Suprapubic skin (tissue), 4 donors: ENCODE results near the gene ATXN10. TPM values are rescaled to one million over a fixed set of nuclear protein-coding genes. Genes with fewer than 3 reads are reported as not detected.

Experiments
- DNase-seq, 2 donors: peaks; one replicate each; pipeline ENCODE4 v3.0.0-alpha.2; 2019; ENCODE audit warnings: low spot score in 2 of 2
- H3K27ac ChIP-seq: fragments of 200-600 bp; sonication (generic); one replicate; pipeline ENCODE4 v1.5.1; 2019
- H3K27me3 ChIP-seq: fragments of 200-600 bp; sonication (generic); one replicate; pipeline ENCODE4 v1.5.1; 2019
- H3K36me3 ChIP-seq: fragments of 200-600 bp; sonication (generic); one replicate; pipeline ENCODE4 v1.5.1; 2019
- H3K4me1 ChIP-seq: fragments of 200-600 bp; sonication (generic); one replicate; pipeline ENCODE4 v1.5.1; 2019
- H3K4me3 ChIP-seq: fragments of 200-600 bp; sonication (generic); one replicate; pipeline ENCODE4 v1.5.1; 2019; ENCODE audit warnings: mild to moderate bottlenecking
- H3K9me3 ChIP-seq: fragments of 200-600 bp; sonication (generic); one replicate; pipeline ENCODE4 v1.5.1; 2019
- EP300 ChIP-seq: sonication (generic); formaldehyde crosslinking; IDR thresholded peaks from one replicate; pipeline ENCODE4 v1.6.1; 2017; ENCODE audit warnings: antibody characterized with exemption
- POLR2A ChIP-seq, 2 donors: fragments of 450-650 bp; IDR thresholded peaks; one replicate each; pipeline ENCODE4 v1.6.1; 2017; ENCODE audit warnings: antibody characterized with exemption in 2 of 2, mild to moderate bottlenecking in 2 of 2, moderate library complexity in 2 of 2
- POLR2AphosphoS5 ChIP-seq, 3 donors: sonication (generic); formaldehyde crosslinking; IDR thresholded peaks; one replicate each; pipeline ENCODE4 v1.6.1; 2017; ENCODE audit warnings: antibody characterized with exemption in 3 of 3
- WGBS: methylation state at CpG from one replicate; pipeline ENCODE4 v1.1.5; 2018; 5-methylcytosine and 5-hydroxymethylcytosine counted together
- total RNA-seq, 4 donors: library from RNA; depleted of rRNA; stranded (reverse); fragments of >200 nt; gene quantifications; one replicate each; pipeline ENCODE4 v1.1.0, GENCODE V29; 2016
- TF ChIP-seq, protein P1 (sequence below), 2 donors: fragments of 200-600 bp in 1 of 2; fragments of 450-650 bp in 1 of 2; sonication (generic) in 1 of 2; IDR thresholded peaks; one replicate each; pipeline ENCODE4 v1.5.1; 2016 to 2019; ENCODE audit warnings: antibody characterized with exemption in 2 of 2, mild to moderate bottlenecking in 1 of 2, moderate library complexity in 1 of 2

ATXN10 gene
- total RNA-seq, 4 donors from 2014 or later: 63.2 to 79.0 (median 68.8) TPM

DNA sequence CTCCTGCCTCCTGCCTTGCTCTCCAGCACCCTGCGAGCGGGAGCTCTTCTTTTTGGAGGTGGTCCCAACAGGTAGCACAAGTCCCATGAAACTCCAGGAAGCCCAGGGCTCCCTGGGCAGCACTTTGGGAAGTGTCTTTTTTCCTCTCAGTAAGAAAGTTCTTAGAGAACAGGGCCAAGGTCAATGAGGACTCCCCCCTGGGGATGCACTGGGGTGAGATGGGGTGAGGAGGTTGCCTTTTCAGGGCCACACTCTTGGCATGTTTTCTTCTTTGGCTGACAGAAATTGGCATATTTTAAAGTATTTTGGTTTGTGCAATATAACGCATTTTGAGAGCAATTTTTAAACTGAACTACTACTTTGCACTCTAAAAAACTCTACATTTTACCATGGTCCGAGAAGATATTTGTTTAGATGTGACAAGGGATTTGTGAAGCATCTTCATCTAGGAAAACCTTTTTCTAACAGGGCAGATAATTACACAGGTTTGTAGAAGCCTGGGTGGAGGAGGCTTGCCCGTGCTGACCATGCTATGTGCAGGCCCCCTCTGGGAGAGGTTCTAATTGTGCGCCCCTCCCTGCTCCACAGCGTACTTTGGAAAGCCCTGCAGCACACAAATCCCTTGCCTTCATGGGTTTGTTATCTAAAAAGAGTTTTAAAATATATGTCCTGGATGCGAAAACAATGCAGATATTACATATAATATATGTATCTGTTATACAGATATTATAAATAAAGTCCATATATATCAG is 165.0 kb downstream of the ATXN10 start:
- Histone ChIP-seq H3K27me3 (no peaks in the 10 kb centered on the region), H3K9me3 (no peaks in the 10 kb centered on the region), H3K36me3 (peaks cover 10% of the 10 kb centered on the region), H3K4me3 (no peak overlapping the region), H3K4me1 (peaks cover 21% of the 10 kb centered on the region), H3K27ac (no peak overlapping the region)
- DNase-seq: no peak
- TF ChIP-seq POLR2AphosphoS5 (IDR thresholded peaks at IDR 0.05) (no peak), POLR2A (IDR thresholded peaks at IDR 0.05) (no peak), EP300 (no peak)
- TF ChIP-seq, protein P1, sequence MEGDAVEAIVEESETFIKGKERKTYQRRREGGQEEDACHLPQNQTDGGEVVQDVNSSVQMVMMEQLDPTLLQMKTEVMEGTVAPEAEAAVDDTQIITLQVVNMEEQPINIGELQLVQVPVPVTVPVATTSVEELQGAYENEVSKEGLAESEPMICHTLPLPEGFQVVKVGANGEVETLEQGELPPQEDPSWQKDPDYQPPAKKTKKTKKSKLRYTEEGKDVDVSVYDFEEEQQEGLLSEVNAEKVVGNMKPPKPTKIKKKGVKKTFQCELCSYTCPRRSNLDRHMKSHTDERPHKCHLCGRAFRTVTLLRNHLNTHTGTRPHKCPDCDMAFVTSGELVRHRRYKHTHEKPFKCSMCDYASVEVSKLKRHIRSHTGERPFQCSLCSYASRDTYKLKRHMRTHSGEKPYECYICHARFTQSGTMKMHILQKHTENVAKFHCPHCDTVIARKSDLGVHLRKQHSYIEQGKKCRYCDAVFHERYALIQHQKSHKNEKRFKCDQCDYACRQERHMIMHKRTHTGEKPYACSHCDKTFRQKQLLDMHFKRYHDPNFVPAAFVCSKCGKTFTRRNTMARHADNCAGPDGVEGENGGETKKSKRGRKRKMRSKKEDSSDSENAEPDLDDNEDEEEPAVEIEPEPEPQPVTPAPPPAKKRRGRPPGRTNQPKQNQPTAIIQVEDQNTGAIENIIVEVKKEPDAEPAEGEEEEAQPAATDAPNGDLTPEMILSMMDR (IDR thresholded peaks at IDR 0.05): no peak
- 87% methylated on average over 8 of the region's 8 CpGs for WGBS

GRCh38 chr22:45837508-45837907 is 165.9 kb downstream of the ATXN10 start:
- H3K4me1 ChIP-seq: peaks cover 12% of the 10 kb centered on the region
- H3K9me3 ChIP-seq: no peaks in the 10 kb centered on the region
- H3K36me3 ChIP-seq: peaks cover 13% of the 10 kb centered on the region
- H3K4me3 ChIP-seq: no peak overlapping the region
- no peak for DNase-seq
- 93% methylated on average over 7 of the region's 7 CpGs for WGBS
- H3K27me3 ChIP-seq: no peaks in the 10 kb centered on the region
- TF ChIP-seq, protein P1 (IDR thresholded peaks at IDR 0.05): no peak
- TF ChIP-seq POLR2AphosphoS5 (IDR thresholded peaks at IDR 0.05) (no peak), EP300 (no peak), POLR2A (IDR thresholded peaks at IDR 0.05) (no peak)
- H3K27ac ChIP-seq: no peak overlapping the region

DNA sequence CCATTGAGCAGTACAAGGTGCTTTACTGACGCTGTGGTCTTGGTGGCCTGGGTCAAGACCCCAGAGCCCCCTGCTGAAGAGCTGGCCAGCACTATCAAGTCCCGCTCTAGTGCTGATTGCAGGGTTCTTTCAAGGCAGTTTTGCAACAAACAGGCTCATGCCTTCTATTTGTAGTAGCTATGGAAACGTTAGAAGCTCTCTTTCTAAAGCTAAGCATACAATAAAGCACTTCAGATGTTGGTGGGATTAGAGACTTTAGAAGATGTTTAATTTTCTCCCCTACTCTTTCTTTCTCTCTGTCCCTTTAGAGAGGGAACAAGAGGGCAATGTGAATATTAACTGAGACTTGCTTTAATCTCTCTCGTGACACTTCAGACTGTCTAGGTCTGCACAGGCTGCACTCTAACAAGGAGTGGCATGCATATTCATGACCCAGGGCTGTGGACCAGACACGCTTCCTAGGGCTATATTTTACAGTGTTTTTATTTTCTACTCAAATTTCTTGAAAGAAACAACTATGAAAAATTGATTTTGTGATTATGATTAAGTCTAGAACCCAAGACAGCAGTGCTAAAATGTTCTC is 166.8 kb downstream of the ATXN10 start:
- no peak for TF ChIP-seq POLR2A (IDR thresholded peaks at IDR 0.05)
- no peak for TF ChIP-seq POLR2AphosphoS5 (IDR thresholded peaks at IDR 0.05)
- no peak for TF ChIP-seq EP300
- TF ChIP-seq, protein P1 (IDR thresholded peaks at IDR 0.05): no peak
- H3K27ac ChIP-seq: no peak overlapping the region
- H3K27me3 ChIP-seq: no peaks in the 10 kb centered on the region
- peaks cover 18% of the 10 kb centered on the region for H3K36me3 ChIP-seq
- DNase-seq: no peak
- H3K4me3 ChIP-seq: no peak overlapping the region
- WGBS: 80% methylated on average over 5 of the region's 5 CpGs
- H3K9me3 ChIP-seq: no peaks in the 10 kb centered on the region
- H3K4me1 ChIP-seq: peaks cover 4% of the 10 kb centered on the region

GRCh38 chr22:45840483-45840882 is 168.8 kb downstream of the ATXN10 start:
- Histone ChIP-seq H3K4me1 (no peaks in the 10 kb centered on the region), H3K27ac (no peak overlapping the region), H3K36me3 (peaks cover 25% of the 10 kb centered on the region), H3K9me3 (no peaks in the 10 kb centered on the region), H3K27me3 (no peaks in the 10 kb centered on the region), H3K4me3 (no peak overlapping the region)
- no peak for TF ChIP-seq POLR2A (IDR thresholded peaks at IDR 0.05)
- no peak for TF ChIP-seq EP300
- no peak for TF ChIP-seq POLR2AphosphoS5 (IDR thresholded peaks at IDR 0.05)
- TF ChIP-seq, protein P1 (IDR thresholded peaks at IDR 0.05): no peak
- WGBS: 73% methylated on average over 8 of the region's 8 CpGs
- DNase-seq: no peak

DNA sequence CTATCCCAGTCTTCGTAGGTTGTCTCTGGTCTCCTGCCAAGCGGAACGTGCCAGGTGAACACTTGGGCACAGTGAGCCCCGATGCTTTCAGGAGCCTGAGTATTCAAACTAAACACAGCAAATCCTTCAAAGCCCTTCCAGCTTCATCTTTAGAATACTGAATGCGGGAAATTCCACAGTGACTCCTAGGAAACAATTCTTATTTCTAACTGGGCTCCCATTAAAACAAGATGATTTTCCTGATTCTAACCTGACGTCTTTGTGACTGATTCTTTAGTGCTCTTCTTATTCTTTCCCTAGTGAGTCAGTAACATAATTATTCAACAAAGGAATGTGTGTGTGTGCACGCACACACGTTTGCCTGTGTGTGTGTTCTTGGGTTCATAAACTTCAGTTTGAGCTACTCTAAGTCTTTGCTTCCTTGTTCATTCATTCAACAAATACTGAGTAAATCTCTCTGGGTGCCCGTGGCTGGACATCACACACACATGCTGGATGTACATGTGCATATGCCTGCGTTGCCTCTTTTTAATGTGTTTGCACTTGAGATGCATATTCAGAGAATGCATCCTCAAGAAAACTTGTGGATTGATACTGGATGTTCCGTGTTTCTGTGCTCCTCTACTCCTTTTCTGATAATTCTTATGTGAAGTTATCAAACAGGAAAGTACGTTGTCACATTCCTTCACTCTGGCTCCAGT is 170.8 kb downstream of the ATXN10 start:
- TF ChIP-seq POLR2AphosphoS5 (IDR thresholded peaks at IDR 0.05): no peak
- no peak for TF ChIP-seq POLR2A (IDR thresholded peaks at IDR 0.05)
- TF ChIP-seq, protein P1 (IDR thresholded peaks at IDR 0.05): no peak
- TF ChIP-seq EP300: no peak
- no peak overlapping the region for H3K27ac ChIP-seq
- WGBS: 91% methylated on average over 12 of the region's 12 CpGs

More for the DNA sequence above, 170.8 kb downstream of the ATXN10 start:
- no peaks in the 10 kb centered on the region for H3K27me3 ChIP-seq
- H3K9me3 ChIP-seq: no peaks in the 10 kb centered on the region
- DNase-seq: no peak
- H3K4me3 ChIP-seq: no peak overlapping the region
- peaks cover 28% of the 10 kb centered on the region for H3K36me3 ChIP-seq
- H3K4me1 ChIP-seq: no peaks in the 10 kb centered on the region
